ENCODE results near the gene TRPC4AP. TPM values are rescaled to one million over a fixed set of nuclear protein-coding genes. Genes with fewer than 3 reads are reported as not detected.

Gene TRPC4AP
- total and polyA plus RNA-seq, 10 of the 15 experiments (the other 5 are each of a cell fraction or from before 2014, with no cell fraction given): 1.1 to 61.7 (median 41.2) TPM

DNA sequence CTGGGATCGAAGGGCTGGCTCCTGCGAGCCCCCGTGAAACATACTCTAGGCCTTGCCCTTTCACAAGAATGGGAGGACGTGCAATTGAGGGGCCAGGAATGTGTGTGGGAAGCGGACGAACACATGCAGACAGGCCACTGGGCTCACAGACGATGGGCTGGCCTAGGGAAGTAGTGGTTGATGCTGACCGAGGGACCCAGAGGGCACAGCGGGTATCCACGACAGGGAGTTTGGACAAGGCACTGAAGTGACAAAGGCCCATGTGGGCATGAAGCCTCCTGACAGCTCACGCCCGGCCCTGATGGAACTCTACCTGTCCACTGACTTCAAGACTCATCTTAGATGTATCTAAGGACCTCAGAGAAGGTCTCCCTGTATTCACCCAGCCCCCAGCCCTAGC is 84.7 kb downstream of the TRPC4AP start:
- in situ Hi-C loops (cut with MboI): no loop called here
- no peaks in the 10 kb centered on the region for H3K9me3 ChIP-seq (replicated peaks; ENCODE audit: control insufficient read depth, insufficient read depth, low read length)
- H3K4me3 ChIP-seq: no peak overlapping the region
- CTCF ChIA-PET: interaction anchor here (0.7 kb wide), 1 partner anchor 1102 kb away, joined by 4 read pairs; no protein-coding TSS in a partner anchor
- SMC1A ChIA-PET (ENCODE audit: uncharacterized antibody, unreplicated experiment): no interaction called here
- intact Hi-C loops (cut with micrococcal nuclease; ENCODE audit: unreplicated experiment): no loop called here
- ATAC-seq (no peak), DNase-seq (ENCODE audit: low read depth, low spot score) (no peak), FAIRE-seq (no peak)
- peaks cover 24 to 54% of the 10 kb centered on the region in 2 experiments for H3K36me3 ChIP-seq (ENCODE audit: control insufficient read depth in 2 of 2, insufficient read depth in 2 of 2, low read length in 1 of 2)
- BruUV-seq (replicated peaks): no TSS peak
- H3K4me2 ChIP-seq (ENCODE audit: control insufficient read depth, insufficient read depth): no peak overlapping the region
- no peak overlapping the region for H3K27ac ChIP-seq (ENCODE audit: control insufficient read depth, insufficient read depth)
- no peaks in the 10 kb centered on the region for H3K79me2 ChIP-seq (ENCODE audit: control insufficient read depth, insufficient read depth, low read length)
- no peak overlapping the region for H3K9ac ChIP-seq (ENCODE audit: control insufficient read depth, insufficient read depth, low read length)
- POLR2A ChIA-PET: no interaction called here
- RAD21 ChIA-PET (ENCODE audit: unreplicated experiment): no interaction called here
- no peaks in the 10 kb centered on the region for H4K20me1 ChIP-seq (ENCODE audit: control insufficient read depth, insufficient read depth)
- no peaks in the 10 kb centered on the region for H3K27me3 ChIP-seq (replicated peaks in 1 of 2; ENCODE audit: control insufficient read depth in 2 of 2, insufficient read depth in 2 of 2, low read length in 1 of 2)
- H2AFZ ChIP-seq (ENCODE audit: control insufficient read depth, low read depth, low read length): no peak overlapping the region
- no peaks in the 10 kb centered on the region for H3K4me1 ChIP-seq (ENCODE audit: control insufficient read depth, insufficient read depth, low read length)
- WGBS (ENCODE audit: insufficient coverage, insufficient replicate concordance, low lambda C conversion rate, missing lambda C conversion rate): 98% methylated on average over 12 of the region's 12 CpGs
- TF ChIP-seq, protein P1, sequence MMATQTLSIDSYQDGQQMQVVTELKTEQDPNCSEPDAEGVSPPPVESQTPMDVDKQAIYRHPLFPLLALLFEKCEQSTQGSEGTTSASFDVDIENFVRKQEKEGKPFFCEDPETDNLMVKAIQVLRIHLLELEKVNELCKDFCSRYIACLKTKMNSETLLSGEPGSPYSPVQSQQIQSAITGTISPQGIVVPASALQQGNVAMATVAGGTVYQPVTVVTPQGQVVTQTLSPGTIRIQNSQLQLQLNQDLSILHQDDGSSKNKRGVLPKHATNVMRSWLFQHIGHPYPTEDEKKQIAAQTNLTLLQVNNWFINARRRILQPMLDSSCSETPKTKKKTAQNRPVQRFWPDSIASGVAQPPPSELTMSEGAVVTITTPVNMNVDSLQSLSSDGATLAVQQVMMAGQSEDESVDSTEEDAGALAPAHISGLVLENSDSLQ (IDR thresholded peaks at IDR 0.05): no peak
- TF ChIP-seq SMC3 (IDR thresholded peaks at IDR 0.05; ENCODE audit: borderline replicate concordance, low read length): no peak
- TF ChIP-seq, protein P2, sequence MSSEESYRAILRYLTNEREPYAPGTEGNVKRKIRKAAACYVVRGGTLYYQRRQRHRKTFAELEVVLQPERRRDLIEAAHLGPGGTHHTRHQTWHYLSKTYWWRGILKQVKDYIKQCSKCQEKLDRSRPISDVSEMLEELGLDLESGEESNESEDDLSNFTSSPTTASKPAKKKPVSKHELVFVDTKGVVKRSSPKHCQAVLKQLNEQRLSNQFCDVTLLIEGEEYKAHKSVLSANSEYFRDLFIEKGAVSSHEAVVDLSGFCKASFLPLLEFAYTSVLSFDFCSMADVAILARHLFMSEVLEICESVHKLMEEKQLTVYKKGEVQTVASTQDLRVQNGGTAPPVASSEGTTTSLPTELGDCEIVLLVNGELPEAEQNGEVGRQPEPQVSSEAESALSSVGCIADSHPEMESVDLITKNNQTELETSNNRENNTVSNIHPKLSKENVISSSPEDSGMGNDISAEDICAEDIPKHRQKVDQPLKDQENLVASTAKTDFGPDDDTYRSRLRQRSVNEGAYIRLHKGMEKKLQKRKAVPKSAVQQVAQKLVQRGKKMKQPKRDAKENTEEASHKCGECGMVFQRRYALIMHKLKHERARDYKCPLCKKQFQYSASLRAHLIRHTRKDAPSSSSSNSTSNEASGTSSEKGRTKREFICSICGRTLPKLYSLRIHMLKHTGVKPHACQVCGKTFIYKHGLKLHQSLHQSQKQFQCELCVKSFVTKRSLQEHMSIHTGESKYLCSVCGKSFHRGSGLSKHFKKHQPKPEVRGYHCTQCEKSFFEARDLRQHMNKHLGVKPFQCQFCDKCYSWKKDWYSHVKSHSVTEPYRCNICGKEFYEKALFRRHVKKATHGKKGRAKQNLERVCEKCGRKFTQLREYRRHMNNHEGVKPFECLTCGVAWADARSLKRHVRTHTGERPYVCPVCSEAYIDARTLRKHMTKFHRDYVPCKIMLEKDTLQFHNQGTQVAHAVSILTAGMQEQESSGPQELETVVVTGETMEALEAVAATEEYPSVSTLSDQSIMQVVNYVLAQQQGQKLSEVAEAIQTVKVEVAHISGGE (CRISPR knock-in tag; IDR thresholded peaks at IDR 0.05): no peak
- TF ChIP-seq, protein P3, sequence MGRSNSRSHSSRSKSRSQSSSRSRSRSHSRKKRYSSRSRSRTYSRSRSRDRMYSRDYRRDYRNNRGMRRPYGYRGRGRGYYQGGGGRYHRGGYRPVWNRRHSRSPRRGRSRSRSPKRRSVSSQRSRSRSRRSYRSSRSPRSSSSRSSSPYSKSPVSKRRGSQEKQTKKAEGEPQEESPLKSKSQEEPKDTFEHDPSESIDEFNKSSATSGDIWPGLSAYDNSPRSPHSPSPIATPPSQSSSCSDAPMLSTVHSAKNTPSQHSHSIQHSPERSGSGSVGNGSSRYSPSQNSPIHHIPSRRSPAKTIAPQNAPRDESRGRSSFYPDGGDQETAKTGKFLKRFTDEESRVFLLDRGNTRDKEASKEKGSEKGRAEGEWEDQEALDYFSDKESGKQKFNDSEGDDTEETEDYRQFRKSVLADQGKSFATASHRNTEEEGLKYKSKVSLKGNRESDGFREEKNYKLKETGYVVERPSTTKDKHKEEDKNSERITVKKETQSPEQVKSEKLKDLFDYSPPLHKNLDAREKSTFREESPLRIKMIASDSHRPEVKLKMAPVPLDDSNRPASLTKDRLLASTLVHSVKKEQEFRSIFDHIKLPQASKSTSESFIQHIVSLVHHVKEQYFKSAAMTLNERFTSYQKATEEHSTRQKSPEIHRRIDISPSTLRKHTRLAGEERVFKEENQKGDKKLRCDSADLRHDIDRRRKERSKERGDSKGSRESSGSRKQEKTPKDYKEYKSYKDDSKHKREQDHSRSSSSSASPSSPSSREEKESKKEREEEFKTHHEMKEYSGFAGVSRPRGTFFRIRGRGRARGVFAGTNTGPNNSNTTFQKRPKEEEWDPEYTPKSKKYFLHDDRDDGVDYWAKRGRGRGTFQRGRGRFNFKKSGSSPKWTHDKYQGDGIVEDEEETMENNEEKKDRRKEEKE (IDR thresholded peaks at IDR 0.05): no peak
- TF ChIP-seq, protein P4, sequence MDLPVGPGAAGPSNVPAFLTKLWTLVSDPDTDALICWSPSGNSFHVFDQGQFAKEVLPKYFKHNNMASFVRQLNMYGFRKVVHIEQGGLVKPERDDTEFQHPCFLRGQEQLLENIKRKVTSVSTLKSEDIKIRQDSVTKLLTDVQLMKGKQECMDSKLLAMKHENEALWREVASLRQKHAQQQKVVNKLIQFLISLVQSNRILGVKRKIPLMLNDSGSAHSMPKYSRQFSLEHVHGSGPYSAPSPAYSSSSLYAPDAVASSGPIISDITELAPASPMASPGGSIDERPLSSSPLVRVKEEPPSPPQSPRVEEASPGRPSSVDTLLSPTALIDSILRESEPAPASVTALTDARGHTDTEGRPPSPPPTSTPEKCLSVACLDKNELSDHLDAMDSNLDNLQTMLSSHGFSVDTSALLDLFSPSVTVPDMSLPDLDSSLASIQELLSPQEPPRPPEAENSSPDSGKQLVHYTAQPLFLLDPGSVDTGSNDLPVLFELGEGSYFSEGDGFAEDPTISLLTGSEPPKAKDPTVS (IDR thresholded peaks at IDR 0.05; ENCODE audit: low read depth, low read length): no peak
- TF ChIP-seq WRNIP1 (IDR thresholded peaks at IDR 0.05; ENCODE audit: borderline replicate concordance, low read depth, low read length): no peak
- TF ChIP-seq, protein P5, sequence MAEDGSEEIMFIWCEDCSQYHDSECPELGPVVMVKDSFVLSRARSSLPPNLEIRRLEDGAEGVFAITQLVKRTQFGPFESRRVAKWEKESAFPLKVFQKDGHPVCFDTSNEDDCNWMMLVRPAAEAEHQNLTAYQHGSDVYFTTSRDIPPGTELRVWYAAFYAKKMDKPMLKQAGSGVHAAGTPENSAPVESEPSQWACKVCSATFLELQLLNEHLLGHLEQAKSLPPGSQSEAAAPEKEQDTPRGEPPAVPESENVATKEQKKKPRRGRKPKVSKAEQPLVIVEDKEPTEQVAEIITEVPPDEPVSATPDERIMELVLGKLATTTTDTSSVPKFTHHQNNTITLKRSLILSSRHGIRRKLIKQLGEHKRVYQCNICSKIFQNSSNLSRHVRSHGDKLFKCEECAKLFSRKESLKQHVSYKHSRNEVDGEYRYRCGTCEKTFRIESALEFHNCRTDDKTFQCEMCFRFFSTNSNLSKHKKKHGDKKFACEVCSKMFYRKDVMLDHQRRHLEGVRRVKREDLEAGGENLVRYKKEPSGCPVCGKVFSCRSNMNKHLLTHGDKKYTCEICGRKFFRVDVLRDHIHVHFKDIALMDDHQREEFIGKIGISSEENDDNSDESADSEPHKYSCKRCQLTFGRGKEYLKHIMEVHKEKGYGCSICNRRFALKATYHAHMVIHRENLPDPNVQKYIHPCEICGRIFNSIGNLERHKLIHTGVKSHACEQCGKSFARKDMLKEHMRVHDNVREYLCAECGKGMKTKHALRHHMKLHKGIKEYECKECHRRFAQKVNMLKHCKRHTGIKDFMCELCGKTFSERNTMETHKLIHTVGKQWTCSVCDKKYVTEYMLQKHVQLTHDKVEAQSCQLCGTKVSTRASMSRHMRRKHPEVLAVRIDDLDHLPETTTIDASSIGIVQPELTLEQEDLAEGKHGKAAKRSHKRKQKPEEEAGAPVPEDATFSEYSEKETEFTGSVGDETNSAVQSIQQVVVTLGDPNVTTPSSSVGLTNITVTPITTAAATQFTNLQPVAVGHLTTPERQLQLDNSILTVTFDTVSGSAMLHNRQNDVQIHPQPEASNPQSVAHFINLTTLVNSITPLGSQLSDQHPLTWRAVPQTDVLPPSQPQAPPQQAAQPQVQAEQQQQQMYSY (CRISPR knock-in tag; IDR thresholded peaks at IDR 0.05): no peak
- TF ChIP-seq HDAC2 (IDR thresholded peaks at IDR 0.05): no peak
- TF ChIP-seq MYB (IDR thresholded peaks at IDR 0.05; ENCODE audit: borderline replicate concordance, low read depth, low read length): no peak

All from GM12878 (cell line).